HepG2 (cell line): Measurements from ENCODE around the gene SOX9. TPM values are rescaled to one million over a fixed set of nuclear protein-coding genes. Genes with fewer than 3 reads are reported as not detected.

Experiments used
- ATAC-seq: fragments of 200-7000 bp; cut with Tn5 transposase; 3 replicates; pipeline ENCODE4 v1.9.1; 2020; ENCODE audit warnings: mild to moderate bottlenecking, moderate library complexity
- BruUV-seq: library from RNA; stranded (reverse); fragments of 400-500 nt; replicated peaks from 2 replicates; lab custom pipeline; 2021; lab: Mats Ljungman, UMichigan
- CTCF ChIA-PET: fragments of 300-600 bp; formaldehyde crosslinking; extraction: SDS; loops from one replicate; lab custom pipeline; 2021; ENCODE audit warnings: low total read pairs, inconsistent platforms, low intra/inter-chr PET ratio; lab: Yijun Ruan, JAX
- POLR2A ChIA-PET: fragments of 350-600 bp; sonication (Branson Sonifier 250); formaldehyde crosslinking; loops from one replicate; lab custom pipeline; 2020; ENCODE audit warnings: antibody characterized with exemption, inconsistent platforms; lab: Yijun Ruan, JAX
- DNase-seq: peaks from one replicate; pipeline ENCODE4 v3.0.0-alpha.2; 2015; ENCODE audit warnings: low spot score
- FAIRE-seq: peaks from 3 replicates; lab custom pipeline; 2011; peaks lifted over from hg19 to GRCh38; lab: Jason Lieb, UNC
- H2AFZ ChIP-seq: one replicate; pipeline ENCODE4 v1.6.1; 2011; ENCODE audit warnings: low read length, inconsistent platforms
- H3K27ac ChIP-seq: fragments of 300-600 bp; 3 replicates; pipeline ENCODE4 v1.8.0; 2011; ENCODE audit warnings: mixed run types, mild to moderate bottlenecking, mixed read lengths, low read length, inconsistent platforms; ENCODE audit not compliant: insufficient read depth; ENCODE audit errors: extremely low read length
- H3K27me3 ChIP-seq, 2 experiments: fragments of 200-600 bp in 1 of 2; 2 replicates in 1 of 2; 3 replicates in 1 of 2; pipeline versions ENCODE4 v1.6.0 to v1.8.0; 2011; ENCODE audit warnings: low read length in 2 of 2, mild to moderate bottlenecking in 2 of 2, moderate library complexity in 2 of 2, inconsistent platforms in 1 of 2; ENCODE audit not compliant: insufficient read depth in 2 of 2, control insufficient read depth in 1 of 2
- H3K36me3 ChIP-seq, 2 experiments: fragments of 200-600 bp in 1 of 2; replicated peaks in 1 of 2; 2 replicates in 1 of 2; 3 replicates in 1 of 2; pipeline versions ENCODE4 v1.5.1 to v1.8.0; 2011; ENCODE audit warnings: low read length in 2 of 2, inconsistent platforms in 1 of 2; ENCODE audit not compliant: insufficient read depth in 2 of 2, control insufficient read depth in 1 of 2
- H3K4me1 ChIP-seq: 2 replicates; pipeline ENCODE4 v1.5.1; 2012; ENCODE audit warnings: low read length, inconsistent platforms; ENCODE audit not compliant: insufficient read depth
- H3K4me2 ChIP-seq: 2 replicates; pipeline ENCODE4 v1.6.0; 2011; ENCODE audit warnings: low read depth, low read length, inconsistent platforms
- H3K4me3 ChIP-seq, 3 experiments: fragments of 200-600 bp in 1 of 3; sonication (generic), shearing (Covaris generic) in 1 of 3; replicated peaks in 1 of 3; 2 replicates each; pipeline ENCODE4 v1.5.1; 2011 to 2016; ENCODE audit warnings: low read length in 3 of 3, inconsistent platforms in 2 of 3, low read depth in 2 of 3, mild to moderate bottlenecking in 2 of 3, control low read depth in 1 of 3, mixed read lengths in 1 of 3; ENCODE audit not compliant: insufficient read depth in 1 of 3
- H3K79me2 ChIP-seq: one replicate; pipeline ENCODE4 v1.6.1; 2011; ENCODE audit warnings: low read length, inconsistent platforms; ENCODE audit not compliant: insufficient read depth
- H3K9ac ChIP-seq: 2 replicates; pipeline ENCODE4 v1.6.0; 2011; ENCODE audit warnings: mild to moderate bottlenecking, low read depth, low read length, inconsistent platforms; ENCODE audit not compliant: insufficient read depth
- H3K9me3 ChIP-seq: 2 replicates; pipeline ENCODE4 v1.5.1; 2012; ENCODE audit warnings: mild to moderate bottlenecking, low read length
- H4K20me1 ChIP-seq: 2 replicates; pipeline ENCODE4 v1.6.0; 2011; ENCODE audit warnings: inconsistent platforms, mild to moderate bottlenecking, low read length, moderate library complexity; ENCODE audit not compliant: insufficient read depth
- ELF1 ChIP-seq: sonication (generic); formaldehyde crosslinking; IDR thresholded peaks from 2 replicates; pipeline ENCODE4 v1.4.0; 2020; ENCODE audit warnings: missing genetic modification reagents
- HNRNPUL1 ChIP-seq: fragments of 200-400 bp; formaldehyde crosslinking; IDR thresholded peaks from 2 replicates; pipeline ENCODE4 v1.6.1; 2017; ENCODE audit warnings: low read depth, mild to moderate bottlenecking, low read length, moderate library complexity
- MTF1 ChIP-seq: sonication (generic); formaldehyde crosslinking; IDR thresholded peaks from 2 replicates; pipeline ENCODE4 v1.5.0; 2020; ENCODE audit warnings: missing genetic modification reagents
- NAIF1 ChIP-seq: sonication (generic); formaldehyde crosslinking; IDR thresholded peaks from 2 replicates; pipeline ENCODE4 v1.5.0; 2020; ENCODE audit warnings: mild to moderate bottlenecking, missing genetic modification reagents, borderline replicate concordance
- SOX6 ChIP-seq, 2 experiments: fragments of 450-650 bp in 1 of 2; sonication (generic) in 1 of 2; formaldehyde crosslinking in 1 of 2; IDR thresholded peaks; 2 replicates each; pipeline versions ENCODE4 v1.4.0 to v1.6.1; 2017 to 2020; ENCODE audit warnings: antibody characterized with exemption in 1 of 2, mild to moderate bottlenecking in 1 of 2, missing genetic modification reagents in 1 of 2
- ZNF615 ChIP-seq: sonication (generic); formaldehyde crosslinking; IDR thresholded peaks from 2 replicates; pipeline ENCODE4 v1.5.0; 2020; ENCODE audit warnings: mild to moderate bottlenecking, missing genetic modification reagents, borderline replicate concordance
- WGBS: methylation state at CpG from one replicate; pipeline ENCODE4 v1.1.6; 2017; ENCODE audit warnings: low lambda C conversion rate; 5-methylcytosine and 5-hydroxymethylcytosine counted together
- in situ Hi-C: cut with HindIII; loops from 2 replicates; pipeline ENCODE4 v1.10.0; 2017; ENCODE audit warnings: low pct_unique_long_range_greater_than_20kb; ENCODE audit not compliant: extremely low pct_ligation_motif_present
- intact Hi-C: fragments of 100-400 bp; cut with micrococcal nuclease; formaldehyde crosslinking; loops from one replicate; pipeline ENCODE4 v1.10.0; 2022; ENCODE audit not compliant: unreplicated experiment
- polyA plus RNA-seq, 8 experiments: library from polyadenylated mRNA; depleted of rRNA in 3 of 8; stranded (reverse) in 7 of 8; unstranded in 1 of 8; fragments of >200 nt; fragmentation: Illumina TruSeq in 4 of 8; extraction: Trizol in 4 of 8; gene quantifications; 2 replicates each; pipeline versions ENCODE4 v1.2.1 to v1.2.3, GENCODE V29; 2011 to 2016; ENCODE audit warnings: low read depth in 4 of 8, missing spikeins in 1 of 8, mixed read lengths in 1 of 8; ENCODE audit not compliant: insufficient read depth in 1 of 8
- total RNA-seq, 5 experiments: library from RNA; depleted of rRNA; stranded (reverse); fragments of >200 nt; fragmentation: Illumina TruSeq; extraction: Trizol; gene quantifications; 2 replicates each; pipeline ENCODE4 v1.2.3, GENCODE V29; 2016; ENCODE audit warnings: low read depth in 1 of 5
- TF ChIP-seq, protein P1 (sequence below): sonication (generic); formaldehyde crosslinking; IDR thresholded peaks from 2 replicates; pipeline ENCODE4 v1.4.0; 2020; ENCODE audit warnings: mild to moderate bottlenecking, missing genetic modification reagents
- TF ChIP-seq, protein P2 (sequence below): sonication (generic); formaldehyde crosslinking; IDR thresholded peaks from 2 replicates; pipeline ENCODE4 v1.4.0; 2020; ENCODE audit warnings: low read depth, mild to moderate bottlenecking, missing genetic modification reagents
- TF ChIP-seq, protein P3 (sequence below): sonication (generic); formaldehyde crosslinking; IDR thresholded peaks from 2 replicates; pipeline ENCODE4 v1.5.1; 2020; ENCODE audit warnings: mild to moderate bottlenecking, missing genetic modification reagents, borderline replicate concordance
- TF ChIP-seq, protein P4 (sequence below): sonication (generic); formaldehyde crosslinking; IDR thresholded peaks from 2 replicates; pipeline ENCODE4 v1.4.0; 2020; ENCODE audit warnings: missing genetic modification reagents
- TF ChIP-seq, protein P5 (sequence below): sonication (generic); formaldehyde crosslinking; IDR thresholded peaks from 2 replicates; pipeline ENCODE4 v1.4.0; 2020; ENCODE audit warnings: missing genetic modification reagents
- TF ChIP-seq, protein P6 (sequence below): sonication (generic); formaldehyde crosslinking; IDR thresholded peaks from 2 replicates; pipeline ENCODE4 v1.8.1; 2023; ENCODE audit warnings: mild to moderate bottlenecking, missing genetic modification reagents, borderline replicate concordance

The SOX9 gene
- total and polyA plus RNA-seq, 2 of the 13 experiments (the other 11 are each of a cell fraction or from before 2014, with no cell fraction given), result 16.1 to 27.6 TPM

DNA sequence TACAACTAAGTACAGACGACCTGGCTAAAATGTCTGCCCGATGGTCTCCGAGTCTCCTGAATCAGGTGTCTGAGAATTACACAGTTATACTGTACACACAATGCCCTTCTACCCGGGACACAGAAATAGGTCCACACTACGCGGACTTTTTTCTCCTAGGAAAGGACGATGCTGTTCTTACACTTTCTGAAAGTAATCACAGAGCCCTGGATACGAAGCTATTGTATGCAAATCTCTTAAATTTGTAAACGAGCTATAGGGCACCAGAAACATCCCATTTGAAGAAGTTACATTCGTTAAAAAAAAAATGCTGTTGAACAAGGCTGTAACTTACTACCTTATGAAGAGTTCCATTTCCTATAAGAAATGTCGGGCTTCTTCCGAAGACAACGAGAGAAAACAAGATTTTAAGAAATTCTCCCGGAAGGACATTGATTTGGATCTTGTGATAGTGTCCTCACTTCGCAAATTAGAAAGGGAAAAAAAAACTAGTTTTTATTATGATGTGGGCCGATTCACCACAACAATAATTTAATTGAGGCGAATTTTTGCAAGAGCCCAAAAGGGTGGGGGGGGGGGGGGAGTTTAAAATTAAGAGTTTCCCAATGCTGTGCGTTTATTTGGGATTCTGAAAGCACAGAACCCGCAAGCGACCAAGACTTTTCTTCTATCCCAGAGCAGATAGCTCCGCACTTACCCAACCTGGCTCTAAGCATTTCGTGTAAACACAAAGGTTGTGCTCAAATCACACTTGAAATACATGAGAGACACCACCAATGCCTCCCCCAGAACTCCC is 1.5 kb upstream of the SOX9 start:
- ATAC-seq (no peak), DNase-seq (no peak), FAIRE-seq (peak; percentile 23)
- CTCF ChIA-PET, result interaction anchor here (1.4 to 2.3 kb wide), 4 partner anchors 27 to 646 kb away, joined by 4 to 15 read pairs (median 8); no protein-coding TSS in a partner anchor
- Histone ChIP-seq H3K9ac (peak overlapping the region; percentile 75), H3K9me3 (no peaks in the 10 kb centered on the region), H3K4me2 (peak overlapping the region; percentile 93), H3K4me3 (peak overlapping the region; percentile 65 to 100 (median 86)), H3K79me2 (peaks cover 38% of the 10 kb centered on the region), H4K20me1 (peaks cover 33% of the 10 kb centered on the region), H3K36me3 (peaks cover 10 to 16% of the 10 kb centered on the region in 2 experiments), H3K4me1 (peaks cover 30% of the 10 kb centered on the region), H2AFZ (peak overlapping the region; percentile 10), H3K27me3 (no peaks in the 10 kb centered on the region; a peak in 1 of 5 replicates), H3K27ac (peak overlapping the region; percentile 79)
- POLR2A ChIA-PET, result interaction anchor here (0.5 to 6.9 kb wide), 23 partner anchors 8 to 645 kb away, joined by 3 to 96 read pairs (median 13); no protein-coding TSS in a partner anchor
- intact Hi-C loops, result loop anchor here (1.0 to 10.0 kb wide), 5 partner anchors 26 to 1482 kb away; no protein-coding TSS in a partner anchor
- in situ Hi-C loops, result loop anchor here (5.0 to 10.0 kb wide), 3 partner anchors 647 to 1484 kb away; no protein-coding TSS in a partner anchor
- TSS peak; percentile 62 for BruUV-seq
- 14% methylated on average over 22 of the region's 22 CpGs for WGBS
- TF ChIP-seq, protein P1, sequence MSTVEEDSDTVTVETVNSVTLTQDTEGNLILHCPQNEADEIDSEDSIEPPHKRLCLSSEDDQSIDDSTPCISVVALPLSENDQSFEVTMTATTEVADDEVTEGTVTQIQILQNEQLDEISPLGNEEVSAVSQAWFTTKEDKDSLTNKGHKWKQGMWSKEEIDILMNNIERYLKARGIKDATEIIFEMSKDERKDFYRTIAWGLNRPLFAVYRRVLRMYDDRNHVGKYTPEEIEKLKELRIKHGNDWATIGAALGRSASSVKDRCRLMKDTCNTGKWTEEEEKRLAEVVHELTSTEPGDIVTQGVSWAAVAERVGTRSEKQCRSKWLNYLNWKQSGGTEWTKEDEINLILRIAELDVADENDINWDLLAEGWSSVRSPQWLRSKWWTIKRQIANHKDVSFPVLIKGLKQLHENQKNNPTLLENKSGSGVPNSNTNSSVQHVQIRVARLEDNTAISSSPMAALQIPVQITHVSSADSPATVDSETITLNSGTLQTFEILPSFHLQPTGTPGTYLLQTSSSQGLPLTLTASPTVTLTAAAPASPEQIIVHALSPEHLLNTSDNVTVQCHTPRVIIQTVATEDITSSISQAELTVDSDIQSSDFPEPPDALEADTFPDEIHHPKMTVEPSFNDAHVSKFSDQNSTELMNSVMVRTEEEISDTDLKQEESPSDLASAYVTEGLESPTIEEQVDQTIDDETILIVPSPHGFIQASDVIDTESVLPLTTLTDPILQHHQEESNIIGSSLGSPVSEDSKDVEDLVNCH (CRISPR knock-in tag), result no peak
- TF ChIP-seq NAIF1 (peak; percentile 67; the same call in 1 of the 2 replicates), ZNF615 (CRISPR knock-in tag) (0 out of 2 replicates have a peak, but pooled peaks have one; percentile 44), MTF1 (CRISPR knock-in tag) (no peak), SOX6 (IDR thresholded peaks at IDR 0.05) (no peak), SOX6 (CRISPR knock-in tag; IDR thresholded peaks at IDR 0.05) (no peak), HNRNPUL1 (no peak), ELF1 (CRISPR knock-in tag) (no peak)
- TF ChIP-seq, protein P2, sequence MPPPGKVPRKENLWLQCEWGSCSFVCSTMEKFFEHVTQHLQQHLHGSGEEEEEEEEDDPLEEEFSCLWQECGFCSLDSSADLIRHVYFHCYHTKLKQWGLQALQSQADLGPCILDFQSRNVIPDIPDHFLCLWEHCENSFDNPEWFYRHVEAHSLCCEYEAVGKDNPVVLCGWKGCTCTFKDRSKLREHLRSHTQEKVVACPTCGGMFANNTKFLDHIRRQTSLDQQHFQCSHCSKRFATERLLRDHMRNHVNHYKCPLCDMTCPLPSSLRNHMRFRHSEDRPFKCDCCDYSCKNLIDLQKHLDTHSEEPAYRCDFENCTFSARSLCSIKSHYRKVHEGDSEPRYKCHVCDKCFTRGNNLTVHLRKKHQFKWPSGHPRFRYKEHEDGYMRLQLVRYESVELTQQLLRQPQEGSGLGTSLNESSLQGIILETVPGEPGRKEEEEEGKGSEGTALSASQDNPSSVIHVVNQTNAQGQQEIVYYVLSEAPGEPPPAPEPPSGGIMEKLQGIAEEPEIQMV, result no peak
- TF ChIP-seq, protein P3, sequence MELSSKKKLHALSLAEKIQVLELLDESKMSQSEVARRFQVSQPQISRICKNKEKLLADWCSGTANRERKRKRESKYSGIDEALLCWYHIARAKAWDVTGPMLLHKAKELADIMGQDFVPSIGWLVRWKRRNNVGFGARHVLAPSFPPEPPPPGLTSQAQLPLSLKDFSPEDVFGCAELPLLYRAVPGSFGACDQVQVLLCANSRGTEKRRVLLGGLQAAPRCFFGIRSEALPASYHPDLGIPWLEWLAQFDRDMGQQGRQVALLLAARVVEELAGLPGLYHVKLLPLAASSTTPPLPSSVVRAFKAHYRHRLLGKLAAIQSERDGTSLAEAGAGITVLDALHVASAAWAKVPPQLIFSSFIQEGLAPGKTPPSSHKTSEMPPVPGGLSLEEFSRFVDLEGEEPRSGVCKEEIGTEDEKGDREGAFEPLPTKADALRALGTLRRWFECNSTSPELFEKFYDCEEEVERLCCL (CRISPR knock-in tag), result no peak
- TF ChIP-seq, protein P4, sequence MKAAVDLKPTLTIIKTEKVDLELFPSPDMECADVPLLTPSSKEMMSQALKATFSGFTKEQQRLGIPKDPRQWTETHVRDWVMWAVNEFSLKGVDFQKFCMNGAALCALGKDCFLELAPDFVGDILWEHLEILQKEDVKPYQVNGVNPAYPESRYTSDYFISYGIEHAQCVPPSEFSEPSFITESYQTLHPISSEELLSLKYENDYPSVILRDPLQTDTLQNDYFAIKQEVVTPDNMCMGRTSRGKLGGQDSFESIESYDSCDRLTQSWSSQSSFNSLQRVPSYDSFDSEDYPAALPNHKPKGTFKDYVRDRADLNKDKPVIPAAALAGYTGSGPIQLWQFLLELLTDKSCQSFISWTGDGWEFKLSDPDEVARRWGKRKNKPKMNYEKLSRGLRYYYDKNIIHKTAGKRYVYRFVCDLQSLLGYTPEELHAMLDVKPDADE (CRISPR knock-in tag), result no peak
- TF ChIP-seq, protein P5, sequence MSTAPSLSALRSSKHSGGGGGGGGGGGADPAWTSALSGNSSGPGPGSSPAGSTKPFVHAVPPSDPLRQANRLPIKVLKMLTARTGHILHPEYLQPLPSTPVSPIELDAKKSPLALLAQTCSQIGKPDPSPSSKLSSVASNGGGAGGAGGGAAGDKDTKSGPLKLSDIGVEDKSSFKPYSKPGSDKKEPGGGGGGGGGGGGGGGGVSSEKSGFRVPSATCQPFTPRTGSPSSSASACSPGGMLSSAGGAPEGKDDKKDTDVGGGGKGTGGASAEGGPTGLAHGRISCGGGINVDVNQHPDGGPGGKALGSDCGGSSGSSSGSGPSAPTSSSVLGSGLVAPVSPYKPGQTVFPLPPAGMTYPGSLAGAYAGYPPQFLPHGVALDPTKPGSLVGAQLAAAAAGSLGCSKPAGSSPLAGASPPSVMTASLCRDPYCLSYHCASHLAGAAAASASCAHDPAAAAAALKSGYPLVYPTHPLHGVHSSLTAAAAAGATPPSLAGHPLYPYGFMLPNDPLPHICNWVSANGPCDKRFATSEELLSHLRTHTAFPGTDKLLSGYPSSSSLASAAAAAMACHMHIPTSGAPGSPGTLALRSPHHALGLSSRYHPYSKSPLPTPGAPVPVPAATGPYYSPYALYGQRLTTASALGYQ (CRISPR knock-in tag), result no peak; the same call in 1 of the 2 replicates
- TF ChIP-seq, protein P6, sequence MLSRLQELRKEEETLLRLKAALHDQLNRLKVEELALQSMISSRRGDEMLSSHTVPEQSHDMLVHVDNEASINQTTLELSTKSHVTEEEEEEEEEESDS, result no peak
